Testis (tissue), 2 donors: ENCODE measurements around the gene TAGLN2.

Experiments
- CTCF ChIP-seq, 3 experiments: fragments of 450-650 bp in 2 of 3; fragments of 200-600 bp in 1 of 3; sonication (generic) in 1 of 3; IDR thresholded peaks; one replicate each; pipeline ENCODE4 v1.5.1; 2016 to 2019; ENCODE audit warnings: antibody characterized with exemption in 3 of 3, mild to moderate bottlenecking in 2 of 3, moderate library complexity in 1 of 3
- POLR2A ChIP-seq: fragments of 450-650 bp; IDR thresholded peaks from one replicate; pipeline ENCODE4 v1.6.1; 2017; ENCODE audit warnings: antibody characterized with exemption, mild to moderate bottlenecking, moderate library complexity

- TF ChIP-seq CTCF (IDR thresholded peaks at IDR 0.05), result no peak
- no peak for TF ChIP-seq POLR2A
Observed at GRCh38 chr1:159900086-159900680, 25.1 kb downstream of the TAGLN2 start, which contains the start of gene CFAP45.
